T-helper 22 cell (primary cell): ENCODE data around the gene STRN.
A peak's percentile ranks its signal among the peaks of the same experiment; 100 is the strongest.
"Not testable (repeated sequence)": the region's sequence is repeated elsewhere in the genome, so short reads cannot be mapped to it uniquely, and the experiment has no call there.

Experiments used
- DNase-seq: peaks from one replicate; pipeline ENCODE4 v3.0.0-alpha.2; 2020; ENCODE audit warnings: low read depth

Gene STRN, protein sequence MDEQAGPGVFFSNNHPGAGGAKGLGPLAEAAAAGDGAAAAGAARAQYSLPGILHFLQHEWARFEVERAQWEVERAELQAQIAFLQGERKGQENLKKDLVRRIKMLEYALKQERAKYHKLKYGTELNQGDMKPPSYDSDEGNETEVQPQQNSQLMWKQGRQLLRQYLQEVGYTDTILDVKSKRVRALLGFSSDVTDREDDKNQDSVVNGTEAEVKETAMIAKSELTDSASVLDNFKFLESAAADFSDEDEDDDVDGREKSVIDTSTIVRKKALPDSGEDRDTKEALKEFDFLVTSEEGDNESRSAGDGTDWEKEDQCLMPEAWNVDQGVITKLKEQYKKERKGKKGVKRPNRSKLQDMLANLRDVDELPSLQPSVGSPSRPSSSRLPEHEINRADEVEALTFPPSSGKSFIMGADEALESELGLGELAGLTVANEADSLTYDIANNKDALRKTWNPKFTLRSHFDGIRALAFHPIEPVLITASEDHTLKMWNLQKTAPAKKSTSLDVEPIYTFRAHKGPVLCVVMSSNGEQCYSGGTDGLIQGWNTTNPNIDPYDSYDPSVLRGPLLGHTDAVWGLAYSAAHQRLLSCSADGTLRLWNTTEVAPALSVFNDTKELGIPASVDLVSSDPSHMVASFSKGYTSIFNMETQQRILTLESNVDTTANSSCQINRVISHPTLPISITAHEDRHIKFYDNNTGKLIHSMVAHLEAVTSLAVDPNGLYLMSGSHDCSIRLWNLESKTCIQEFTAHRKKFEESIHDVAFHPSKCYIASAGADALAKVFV

DNA sequence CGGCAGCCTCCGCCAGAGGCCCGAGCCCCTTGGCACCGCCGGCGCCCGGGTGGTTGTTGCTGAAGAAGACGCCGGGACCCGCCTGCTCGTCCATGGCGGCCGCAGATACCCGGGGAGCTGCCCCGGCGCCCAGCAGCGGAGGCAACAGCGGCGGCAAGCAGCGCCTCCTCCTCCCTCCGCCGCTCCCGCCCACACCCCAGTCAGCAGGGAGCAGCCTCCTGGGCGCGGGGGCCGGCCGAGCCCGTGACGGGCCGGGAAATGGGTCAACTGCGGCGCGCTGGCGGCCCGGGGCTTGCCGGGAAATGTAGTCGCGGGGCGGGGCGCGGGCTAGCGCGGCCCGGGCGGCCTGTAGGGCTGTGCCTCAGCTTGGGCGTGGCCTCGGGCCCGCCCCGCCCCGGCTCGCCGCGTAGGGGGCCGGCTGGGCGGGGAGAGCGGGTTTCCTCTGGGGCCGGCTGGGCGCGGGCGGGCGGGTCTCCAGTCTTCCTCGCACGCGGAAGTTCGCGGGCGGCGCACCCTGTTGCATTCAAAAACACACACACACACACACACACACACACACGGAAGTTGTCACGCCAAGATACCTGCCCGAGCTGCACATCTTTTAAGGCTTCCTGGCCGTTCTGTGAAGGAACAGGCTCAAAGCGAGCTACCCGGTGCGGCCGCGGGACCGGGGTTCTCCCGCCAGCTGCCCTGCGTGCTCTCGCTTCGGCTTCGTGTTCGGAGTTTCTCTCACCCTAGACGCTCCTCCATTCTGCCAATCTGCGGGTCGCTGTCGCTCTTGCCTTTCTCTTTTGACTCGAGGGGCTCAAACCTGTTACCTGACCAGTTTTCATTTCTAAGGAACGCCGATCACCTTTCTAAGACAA lies at the start of gene STRN:
Gene STRN (minus strand): TSS at position 167 of the 866 bp plus-strand sequence. CDS start 73 bp downstream, at position 94.
- peak; percentile 95 for DNase-seq

GRCh38 chr2:37013315-37013641 lies 46.9 kb upstream of the STRN start:
- DNase-seq, result no peak

DNA sequence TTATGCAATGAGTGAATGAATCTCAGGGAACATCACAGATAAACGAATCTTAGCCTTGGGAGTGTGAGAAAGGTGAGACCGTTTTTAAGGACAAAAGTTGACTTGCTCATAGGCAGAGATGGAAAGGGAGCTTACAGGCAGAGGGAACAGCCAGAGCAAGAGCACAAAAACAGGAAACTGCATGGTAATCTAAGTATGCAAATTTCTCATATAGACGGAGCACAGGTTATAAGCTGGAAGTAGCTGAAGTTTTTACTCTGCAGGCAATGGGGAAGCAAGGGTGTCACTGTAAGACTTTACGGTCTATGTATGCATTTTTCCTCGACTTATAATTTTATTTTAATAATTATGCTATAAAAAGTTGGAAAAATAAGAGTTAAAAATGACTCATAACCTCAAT lies 44.8 kb upstream of the STRN start:
- DNase-seq, result no peak

DNA sequence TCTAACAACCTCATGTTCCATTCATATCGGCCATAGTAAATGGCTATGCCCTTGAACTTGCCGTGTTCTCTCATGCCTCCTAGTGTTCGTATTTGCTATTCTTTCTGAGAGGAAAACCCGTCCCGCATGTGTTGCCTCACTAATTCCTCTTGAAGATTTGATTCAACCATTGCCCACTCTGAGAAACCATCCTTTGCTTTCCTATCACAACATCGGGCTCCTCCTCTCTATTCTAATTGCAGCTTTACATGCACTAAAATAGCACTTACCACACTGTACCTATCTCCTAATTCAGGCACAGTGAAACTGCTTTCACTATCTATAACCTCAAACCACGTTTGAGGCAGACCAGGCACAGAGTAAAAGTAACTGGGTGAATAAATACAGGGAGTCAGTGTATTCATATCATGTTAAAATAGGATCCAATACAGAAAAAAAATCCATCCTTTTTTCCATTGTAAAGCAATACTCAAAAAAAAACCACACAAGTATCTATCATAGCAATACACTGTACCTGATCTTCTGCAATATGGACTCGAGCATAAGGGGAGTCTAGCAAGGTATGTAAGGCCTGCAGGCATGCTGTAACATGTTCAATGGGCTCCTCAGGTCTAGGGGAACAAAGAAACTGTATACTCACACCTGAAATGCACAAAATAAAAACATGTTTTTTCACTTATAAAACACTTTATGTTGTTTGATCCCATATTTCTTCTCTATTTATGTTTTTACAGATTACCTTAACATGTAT lies 39.0 kb upstream of the STRN start:
- no peak for DNase-seq

DNA sequence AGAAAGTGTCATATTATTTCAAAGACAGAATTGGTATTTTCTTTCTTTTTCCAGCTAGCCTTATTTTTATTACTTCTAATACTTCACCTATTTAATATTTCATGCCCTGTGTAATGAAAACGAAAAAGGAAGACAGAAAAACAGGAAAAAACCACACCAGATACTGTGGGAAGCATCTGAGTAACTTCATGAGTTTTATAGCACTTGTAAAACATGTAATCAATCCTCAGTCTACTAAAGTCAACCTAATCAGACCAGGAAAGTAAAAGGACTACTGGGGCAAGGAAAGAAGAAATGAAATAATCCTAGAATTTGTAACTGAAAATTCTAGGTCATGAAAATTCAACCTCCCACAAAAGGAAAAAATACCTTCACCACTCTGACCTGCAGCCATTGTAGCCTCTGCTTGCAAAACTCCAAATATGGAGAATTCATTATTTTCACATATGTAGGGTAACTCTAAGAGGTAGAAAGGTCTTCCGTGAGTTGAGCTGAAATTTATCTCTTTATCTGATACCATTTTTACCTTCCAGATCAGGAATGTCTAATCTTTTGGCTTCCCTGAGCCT lies 34.7 kb upstream of the STRN start:
- no peak for DNase-seq

GRCh38 chr2:37000318-37000717 lies 34.0 kb upstream of the STRN start:
- no peak for DNase-seq

DNA sequence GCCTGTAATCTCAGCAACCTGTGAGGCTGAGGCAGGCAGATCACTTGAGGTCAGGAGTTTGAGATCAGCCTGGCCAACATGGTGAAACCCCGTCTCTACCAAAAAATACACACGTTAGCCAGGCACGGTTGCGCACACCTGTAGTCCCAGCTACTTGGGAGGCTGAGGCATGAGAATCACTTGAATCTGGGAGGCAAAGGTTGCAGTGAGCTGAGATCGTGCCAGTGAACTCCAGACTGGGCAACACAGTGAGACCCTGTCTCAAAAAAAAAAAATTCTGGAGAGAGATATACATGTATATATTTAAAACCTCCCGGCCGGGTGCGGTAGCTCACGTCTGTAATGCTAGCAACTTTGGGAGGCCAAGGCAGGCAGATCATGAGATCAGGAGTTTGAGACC lies 33.1 kb upstream of the STRN start:
- not testable (repeated sequence) for DNase-seq

DNA sequence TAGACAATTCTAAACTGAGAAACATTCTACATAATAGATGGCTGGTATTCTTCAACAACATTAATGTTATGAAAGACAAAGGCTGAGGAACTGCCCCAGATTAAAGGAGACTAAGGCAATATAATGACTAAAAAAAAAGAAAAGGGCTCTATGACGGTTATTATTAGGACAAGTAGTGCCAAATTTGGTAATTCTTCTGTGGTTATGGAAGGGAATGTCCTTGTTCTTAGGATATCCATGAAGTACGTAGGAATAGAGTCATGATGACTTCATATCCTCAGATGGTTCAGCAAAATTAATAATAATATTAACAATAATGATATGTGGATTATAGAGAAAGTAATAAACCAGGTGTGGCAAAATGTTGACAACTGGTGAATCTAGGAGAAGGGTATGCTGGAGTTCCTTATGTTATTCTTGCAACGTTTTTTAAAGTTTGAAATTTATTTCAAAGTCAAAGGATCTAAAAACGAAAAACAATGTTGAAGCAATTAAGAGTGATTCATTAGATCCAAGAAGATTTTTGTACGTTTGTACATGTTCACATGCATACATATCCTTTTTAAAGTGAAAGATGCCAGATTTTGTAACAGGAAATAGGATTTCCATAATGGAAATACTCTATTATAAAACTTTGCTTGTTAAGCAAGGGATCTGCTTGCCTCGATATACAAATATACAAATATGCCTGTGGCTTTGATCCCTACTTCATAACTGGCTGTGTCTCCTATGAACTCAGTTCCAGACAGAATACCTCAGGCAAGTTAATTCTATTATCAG lies 27.7 kb upstream of the STRN start:
- no peak for DNase-seq

GRCh38 chr2:36988008-36988407 lies 21.7 kb upstream of the STRN start:
- no peak for DNase-seq

DNA sequence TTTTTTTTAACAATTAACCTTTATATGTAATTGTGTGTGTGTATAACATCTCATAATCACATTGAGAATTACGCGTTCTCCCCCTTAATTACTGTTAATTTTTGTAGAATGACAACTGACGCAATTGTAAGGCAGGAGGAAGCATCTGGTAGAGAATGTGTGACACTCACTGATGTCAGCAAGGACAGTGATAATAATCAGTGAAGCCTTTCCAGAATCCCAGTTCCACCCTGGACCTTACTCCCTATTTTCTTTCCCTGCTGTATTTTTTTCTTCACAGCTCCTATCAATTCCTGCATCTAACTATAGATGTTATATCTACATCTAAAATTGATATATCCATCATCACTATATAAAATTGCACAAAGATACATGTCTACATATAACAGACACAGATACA lies 16.1 kb upstream of the STRN start:
- DNase-seq, result no peak

DNA sequence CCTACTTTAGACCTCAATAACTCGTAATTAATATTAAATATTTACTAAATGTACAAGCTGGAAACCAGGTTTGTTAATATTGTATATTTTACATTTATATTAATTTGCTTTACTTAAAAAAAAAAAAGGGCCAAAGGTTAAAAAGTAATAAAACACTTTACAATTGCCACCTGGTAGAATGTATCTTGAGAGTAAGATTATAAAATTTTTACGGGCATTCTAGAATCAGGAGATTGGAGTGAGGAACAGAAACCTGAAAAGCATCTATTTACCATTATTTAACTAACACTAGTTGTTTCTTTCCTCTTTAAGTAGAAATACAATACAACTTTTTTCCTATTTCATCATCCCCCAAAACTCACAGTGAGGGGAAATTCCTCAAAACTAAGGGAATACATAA lies 15.6 kb upstream of the STRN start:
- no peak for DNase-seq

DNA sequence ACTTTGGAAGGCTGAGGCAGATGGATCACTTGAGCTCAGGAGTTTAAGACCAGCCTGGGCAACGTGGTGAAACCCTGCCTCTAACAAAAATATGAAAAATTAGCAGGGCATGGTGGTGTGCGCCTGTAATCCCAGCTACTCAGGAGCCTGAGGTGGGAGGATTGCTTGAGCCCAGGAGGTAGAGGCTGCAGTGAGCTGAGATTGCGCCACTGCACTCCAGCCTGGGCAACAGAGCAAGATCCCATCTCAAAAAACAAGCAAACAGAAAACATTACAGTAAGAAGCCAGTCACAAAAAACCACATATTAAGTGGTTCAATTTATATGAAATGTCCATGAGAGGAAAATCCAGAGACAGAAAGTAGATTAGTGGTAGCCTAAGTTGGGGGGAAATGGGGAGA lies 12.7 kb upstream of the STRN start:
- not testable (repeated sequence) for DNase-seq

GRCh38 chr2:36976065-36976464 lies 9.7 kb upstream of the STRN start:
- no peak for DNase-seq

- no peak for DNase-seq
These were observed 9.0 kb upstream of the STRN start for GRCh38 chr2:36975306-36975705.

DNA sequence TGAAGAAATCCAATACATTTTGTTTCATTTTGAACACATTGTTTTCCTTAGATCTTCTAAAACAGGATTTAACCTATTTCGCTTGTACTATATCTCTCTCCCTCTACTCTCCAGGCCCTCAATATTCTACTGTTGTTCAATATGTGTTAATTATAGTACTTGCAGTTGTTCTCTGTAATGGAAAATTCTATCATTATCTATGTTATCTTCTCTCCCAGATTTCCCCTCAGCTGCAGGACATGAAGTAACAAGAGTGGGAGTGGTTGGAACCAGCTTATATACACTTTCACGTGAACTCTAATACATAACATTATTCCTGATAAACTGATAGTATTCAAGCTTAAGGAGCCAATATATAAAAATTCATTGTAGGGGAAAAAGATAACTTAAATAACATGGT lies 7.0 kb upstream of the STRN start:
- no peak for DNase-seq

DNA sequence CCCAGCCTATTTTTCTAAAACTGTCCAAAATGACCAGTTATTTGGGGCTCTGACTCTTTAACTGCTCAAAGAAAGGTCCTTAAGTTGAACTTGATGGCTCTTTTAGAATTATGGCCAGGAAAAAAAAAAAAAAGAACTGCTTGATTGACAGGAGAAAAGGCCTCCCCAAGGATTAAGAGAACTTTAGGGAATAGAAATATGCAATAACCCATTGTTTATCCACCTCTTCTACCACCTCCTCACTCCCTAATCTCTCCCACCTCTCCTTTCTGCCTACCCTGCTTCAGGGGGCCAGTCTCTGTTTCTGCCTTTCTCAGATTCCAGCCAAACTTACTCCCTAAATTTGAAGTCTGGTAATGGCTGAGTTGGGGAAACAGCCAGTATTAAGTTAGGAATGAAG lies 5.7 kb upstream of the STRN start:
- no peak for DNase-seq

- DNase-seq, result no peak
These were observed 1.0 kb upstream of the STRN start for GRCh38 chr2:36967236-36967876.

DNA sequence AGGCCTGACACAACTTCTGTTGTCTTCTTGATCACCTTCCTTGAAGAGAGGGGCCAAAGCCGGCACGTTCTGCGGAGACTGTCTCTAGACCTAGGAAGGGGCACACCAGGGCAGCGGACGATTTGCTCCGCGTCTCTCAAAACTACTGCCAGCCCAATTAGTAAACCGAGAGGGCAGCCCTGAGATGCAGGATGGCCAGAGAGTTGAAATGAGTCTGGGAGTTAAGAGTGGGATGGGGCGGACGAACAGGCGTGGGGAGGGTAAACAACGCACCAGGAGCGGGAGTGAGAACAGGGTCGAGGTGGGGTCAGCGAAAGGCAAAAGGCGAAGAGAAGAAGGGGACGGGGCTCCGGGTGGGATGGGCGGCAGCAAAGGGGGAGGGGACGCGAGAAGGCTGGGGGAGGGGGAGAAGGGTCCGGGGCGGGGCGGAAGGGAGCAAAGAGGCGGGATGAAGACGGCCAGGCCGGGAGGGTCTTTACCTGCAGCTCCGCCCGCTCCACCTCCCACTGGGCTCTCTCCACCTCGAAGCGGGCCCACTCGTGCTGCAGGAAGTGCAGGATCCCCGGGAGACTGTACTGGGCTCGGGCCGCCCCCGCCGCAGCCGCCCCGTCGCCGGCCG lies 476 bp downstream of the STRN start:
- peak; percentile 7 for DNase-seq

DNA sequence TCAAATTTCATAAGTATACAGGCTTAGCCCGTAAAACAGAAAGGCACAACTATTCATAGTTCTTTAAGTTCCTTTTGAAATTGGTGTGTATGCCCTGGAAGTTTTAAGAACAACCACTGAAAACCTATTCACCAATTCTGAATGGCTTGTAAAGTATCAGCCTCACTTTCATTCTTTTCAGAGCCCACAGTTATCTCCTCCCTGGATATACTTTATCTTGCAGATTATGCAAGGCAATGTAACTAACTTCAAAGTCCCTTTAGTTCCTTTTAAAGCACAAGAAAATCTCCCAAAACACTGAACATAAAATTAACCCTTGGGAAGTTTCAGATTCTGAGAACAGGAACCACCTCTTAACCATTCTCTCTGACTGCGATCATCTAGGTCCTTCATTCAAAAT lies 1.1 kb downstream of the STRN start:
- no peak for DNase-seq
